Erythroblast (primary cell): ENCODE measurements around the gene ARHGAP30.

Experiments
- GATA1 ChIP-seq: IDR thresholded peaks from 2 replicates; pipeline ENCODE4 v1.6.1; 2011; ENCODE audit warnings: low read depth, mild to moderate bottlenecking, control low read depth, low read length, moderate library complexity
- POLR2A ChIP-seq: IDR thresholded peaks from 2 replicates; pipeline ENCODE4 v1.6.1; 2011; ENCODE audit warnings: mild to moderate bottlenecking, low read length

GRCh38 chr1:161033751-161034150, 35.9 kb downstream of the ARHGAP30 start:
- TF ChIP-seq POLR2A = no peak
- no peak for TF ChIP-seq GATA1
